ENCODE data around the gene MXD3. TPM values are rescaled to one million over a fixed set of nuclear protein-coding genes. Genes with fewer than 3 reads are reported as not detected.

Gene MXD3
- total RNA-seq, 2 experiments from 2014 or later, result 81.3 to 130 TPM

- POLR2A ChIA-PET, result interaction anchor here (0.6 to 0.8 kb wide), 2 partner anchors 23 to 31 kb away, joined by 3 read pairs; no protein-coding TSS in a partner anchor
- CTCF ChIA-PET (ENCODE audit: unreplicated experiment), result no interaction called here
- Histone ChIP-seq H3K9me3 (ENCODE audit: low read length) (no peaks in the 10 kb centered on the region), H3K4me3 (ENCODE audit: low read depth, low read length, poor library complexity, severe bottlenecking) (no peak overlapping the region), H3K4me1 (ENCODE audit: insufficient read depth, low read length, poor library complexity, severe bottlenecking) (peaks cover 4% of the 10 kb centered on the region), H3K27ac (ENCODE audit: low read depth, low read length, poor library complexity, severe bottlenecking) (no peak overlapping the region), H3K79me2 (ENCODE audit: insufficient read depth, low read depth, low read length) (no peaks in the 10 kb centered on the region), H3K36me3 (ENCODE audit: insufficient read depth, low read length) (peaks cover 6% of the 10 kb centered on the region; the same call in 1 of the 2 replicates), H4K20me1 (ENCODE audit: insufficient read depth, low read length) (no peaks in the 10 kb centered on the region), H2AFZ (ENCODE audit: low read length) (no peak overlapping the region), H3K4me2 (ENCODE audit: low read length) (no peak overlapping the region), H3K9me2 (ENCODE audit: insufficient read depth, low read length) (no peaks in the 10 kb centered on the region)
- intact Hi-C loops (cut with micrococcal nuclease; ENCODE audit: unreplicated experiment), result no loop called here
- DNase-seq (ENCODE audit: low spot score), result no peak
- no peak for TF ChIP-seq CTCF (conservative IDR thresholded peaks at IDR 0.05; ENCODE audit: low read length)
- TF ChIP-seq EZH2phosphoT487 (IDR thresholded peaks at IDR 0.05; ENCODE audit: borderline replicate concordance, low read depth, low read length), result no peak
- BruUV-seq (replicated peaks), result no TSS peak
These were observed 8.4 kb upstream of the MXD3 start for GRCh38 chr5:177319913-177320588.

GRCh38 chr5:177317959-177318377 lies 6.3 kb upstream of the MXD3 start:
- no peak overlapping the region for H3K4me2 ChIP-seq (ENCODE audit: low read length)
- POLR2A ChIA-PET, result interaction anchor here (0.7 kb wide), 1 partner anchor 482 kb away, joined by 3 read pairs; no protein-coding TSS in a partner anchor
- CTCF ChIA-PET (ENCODE audit: unreplicated experiment), result no interaction called here
- no peak overlapping the region for H3K27ac ChIP-seq (ENCODE audit: low read depth, low read length, poor library complexity, severe bottlenecking)
- H3K4me1 ChIP-seq (ENCODE audit: insufficient read depth, low read length, poor library complexity, severe bottlenecking), result peaks cover 11% of the 10 kb centered on the region
- H4K20me1 ChIP-seq (ENCODE audit: insufficient read depth, low read length), result no peaks in the 10 kb centered on the region
- intact Hi-C loops (cut with micrococcal nuclease; ENCODE audit: unreplicated experiment), result loop anchor here (1.0 kb wide), 2 partner anchors 72 to 136 kb away; no protein-coding TSS in a partner anchor
- DNase-seq (ENCODE audit: low spot score), result peak; percentile 82
- H3K4me3 ChIP-seq (ENCODE audit: low read depth, low read length, poor library complexity, severe bottlenecking), result no peak overlapping the region
- no peaks in the 10 kb centered on the region for H3K9me2 ChIP-seq (ENCODE audit: insufficient read depth, low read length)
- TF ChIP-seq EZH2phosphoT487 (IDR thresholded peaks at IDR 0.05; ENCODE audit: borderline replicate concordance, low read depth, low read length) (no peak), CTCF (conservative IDR thresholded peaks at IDR 0.05; ENCODE audit: low read length) (peak; percentile 99)
- no TSS peak for BruUV-seq (replicated peaks)
- H3K36me3 ChIP-seq (ENCODE audit: insufficient read depth, low read length), result peaks cover 6% of the 10 kb centered on the region; the same call in 1 of the 2 replicates
- H3K79me2 ChIP-seq (ENCODE audit: insufficient read depth, low read depth, low read length), result no peaks in the 10 kb centered on the region
- no peaks in the 10 kb centered on the region for H3K9me3 ChIP-seq (ENCODE audit: low read length)
- H2AFZ ChIP-seq (ENCODE audit: low read length), result no peak overlapping the region

GRCh38 chr5:177316005-177316404 lies 4.3 kb upstream of the MXD3 start:
- POLR2A ChIA-PET, result interaction anchor here (0.6 kb wide), 1 partner anchor 88 kb away, joined by 3 read pairs; no protein-coding TSS in a partner anchor
- no peak overlapping the region for H3K4me3 ChIP-seq (ENCODE audit: low read depth, low read length, poor library complexity, severe bottlenecking)
- DNase-seq (ENCODE audit: low spot score), result no peak
- TF ChIP-seq EZH2phosphoT487 (IDR thresholded peaks at IDR 0.05; ENCODE audit: borderline replicate concordance, low read depth, low read length) (no peak), CTCF (conservative IDR thresholded peaks at IDR 0.05; ENCODE audit: low read length) (no peak)
- H3K4me1 ChIP-seq (ENCODE audit: insufficient read depth, low read length, poor library complexity, severe bottlenecking), result peaks cover 16% of the 10 kb centered on the region
- peaks cover 6% of the 10 kb centered on the region; the same call in 1 of the 2 replicates for H3K36me3 ChIP-seq (ENCODE audit: insufficient read depth, low read length)
- no peak overlapping the region for H2AFZ ChIP-seq (ENCODE audit: low read length)
- H3K27ac ChIP-seq (ENCODE audit: low read depth, low read length, poor library complexity, severe bottlenecking), result no peak overlapping the region
- H4K20me1 ChIP-seq (ENCODE audit: insufficient read depth, low read length), result no peaks in the 10 kb centered on the region
- no peaks in the 10 kb centered on the region for H3K9me2 ChIP-seq (ENCODE audit: insufficient read depth, low read length)
- no TSS peak for BruUV-seq (replicated peaks)
- H3K9me3 ChIP-seq (ENCODE audit: low read length), result no peaks in the 10 kb centered on the region
- no peak overlapping the region for H3K4me2 ChIP-seq (ENCODE audit: low read length)
- intact Hi-C loops (cut with micrococcal nuclease; ENCODE audit: unreplicated experiment), result no loop called here
- H3K79me2 ChIP-seq (ENCODE audit: insufficient read depth, low read depth, low read length), result peaks cover 5% of the 10 kb centered on the region; the same call in 1 of the 2 replicates
- CTCF ChIA-PET (ENCODE audit: unreplicated experiment), result interaction anchor here (0.6 kb wide), 1 partner anchor 36 kb away, joined by 3 read pairs; no protein-coding TSS in a partner anchor
